Hippocampal formation (tissue), 2 donors: ENCODE measurements around the gene WDR36.

Experiments used
- DNase-seq, 2 donors: peaks; one replicate each; lab custom pipeline; 2025; lab: John Stamatoyannopoulos, UW

Gene WDR36

DNA sequence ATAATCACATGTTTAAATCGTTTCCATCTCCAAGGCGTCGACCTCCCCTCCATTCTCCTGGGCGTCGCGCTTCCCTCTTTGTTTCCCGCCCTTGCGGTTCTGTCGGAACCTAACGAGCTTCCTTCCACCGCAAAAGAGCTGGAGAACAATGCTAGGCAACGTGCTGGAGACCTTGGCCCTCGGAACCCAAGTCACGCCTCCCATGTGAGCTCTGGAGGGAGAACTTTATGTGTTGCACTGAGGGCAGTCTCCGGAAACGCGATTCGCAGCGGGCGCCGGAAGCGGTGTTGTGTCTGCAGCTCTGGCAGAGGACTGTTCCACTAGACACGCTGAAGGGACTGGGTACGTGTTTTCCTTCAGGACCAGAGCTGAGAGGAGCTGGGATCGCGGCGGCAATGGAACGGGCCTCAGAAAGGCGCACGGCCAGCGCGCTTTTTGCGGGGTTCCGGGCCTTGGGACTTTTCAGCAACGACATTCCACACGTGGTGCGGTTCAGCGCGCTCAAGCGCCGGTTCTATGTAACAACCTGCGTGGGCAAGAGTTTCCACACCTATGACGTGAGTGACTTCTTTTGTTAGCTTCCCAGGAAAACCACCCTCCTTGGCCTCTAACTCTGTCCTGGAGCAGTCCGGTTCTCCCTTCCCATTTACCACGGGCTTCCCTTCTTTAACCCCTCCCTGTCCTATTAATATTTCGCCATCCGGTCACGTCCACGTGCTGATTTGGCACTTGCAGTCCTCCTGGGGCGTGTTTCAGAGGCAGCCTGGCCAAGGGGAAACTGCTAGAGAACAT is at the start of gene WDR36:
Gene WDR36 (plus strand): TSS at position 287 of the 792 bp plus-strand sequence. CDS start 109 bp downstream, at position 396.
- peak; percentile 77 to 87 for DNase-seq

DNA sequence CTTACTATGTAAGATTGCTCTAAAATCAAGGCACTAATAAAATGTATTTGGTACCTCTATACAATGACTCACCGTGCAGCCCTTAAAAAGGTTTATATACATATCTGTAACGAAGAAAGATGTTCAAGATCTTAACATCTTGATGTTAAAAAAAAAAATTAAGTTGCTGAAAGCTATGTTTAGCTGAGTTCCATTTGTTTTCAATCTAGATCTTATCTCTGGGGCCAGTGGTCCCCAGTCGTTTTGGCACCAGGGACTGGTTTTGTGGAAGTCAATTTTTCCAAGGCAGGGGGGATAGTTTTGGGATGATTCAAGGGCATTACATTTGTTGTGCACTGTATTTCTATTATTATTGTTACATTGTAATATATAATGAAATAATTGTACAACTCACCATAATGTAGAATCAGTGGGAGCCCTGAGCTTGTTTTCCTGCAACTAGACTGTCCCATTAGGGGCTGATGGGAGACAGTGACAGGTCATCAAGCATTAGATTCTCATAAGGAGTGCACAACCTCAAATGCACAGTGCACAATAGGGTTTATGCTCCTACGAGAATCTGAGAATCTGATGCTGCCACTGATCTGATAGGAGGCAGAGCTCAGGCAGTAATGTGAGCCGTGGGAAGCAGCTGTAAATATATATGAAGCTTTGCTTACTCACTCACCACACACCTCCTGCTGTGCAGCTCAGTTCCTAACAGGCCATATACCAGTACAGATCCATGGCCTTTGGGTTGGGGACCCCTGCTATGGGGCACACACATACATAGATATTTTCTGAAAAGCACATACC is 48.2 kb upstream of the WDR36 start:
- no peak for DNase-seq

DNA sequence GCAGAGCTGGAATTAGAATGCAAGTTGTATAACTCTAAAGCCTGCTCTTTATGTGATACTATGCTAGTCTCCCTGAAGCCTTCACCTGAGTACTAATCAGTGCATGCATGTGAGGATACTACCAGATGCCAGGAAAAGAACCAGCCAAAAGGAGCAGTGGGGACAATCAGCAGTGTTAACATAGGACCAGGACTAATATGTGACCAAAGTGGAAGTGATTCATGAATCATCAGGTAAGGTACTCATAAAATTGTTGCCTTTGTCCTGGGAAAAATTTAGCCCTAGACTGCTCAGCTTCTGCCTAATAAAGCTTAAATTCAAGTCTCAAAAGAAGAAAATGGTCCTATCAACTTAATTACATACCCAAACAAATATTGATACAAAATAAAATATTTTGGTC is 34.1 kb upstream of the WDR36 start:
- no peak for DNase-seq

GRCh38 chr5:111060169-111060568 is 32.0 kb upstream of the WDR36 start:
- DNase-seq: no peak

DNA sequence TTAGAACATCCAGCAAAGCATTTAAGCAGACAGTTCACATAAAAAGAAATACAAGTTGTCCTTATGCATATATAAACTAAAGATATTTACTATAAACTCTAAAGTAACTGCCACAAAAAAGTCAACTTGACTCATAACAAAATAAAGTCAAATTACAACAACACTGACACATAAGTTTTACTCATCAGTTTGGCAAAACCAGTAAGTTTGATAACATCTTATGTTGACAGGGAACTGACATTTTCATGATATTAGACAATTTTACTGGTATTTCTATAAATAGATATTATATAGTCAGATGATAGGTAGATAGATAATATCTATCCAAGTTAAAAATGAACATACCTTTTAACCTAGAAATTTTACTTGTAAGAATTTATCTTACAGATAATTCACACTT is 30.5 kb upstream of the WDR36 start:
- no peak for DNase-seq

- no peak for DNase-seq
These were observed 28.3 kb upstream of the WDR36 start for GRCh38 chr5:111063709-111064322.

- DNase-seq: no peak
These were observed 25.7 kb upstream of the WDR36 start for GRCh38 chr5:111066261-111066938.

DNA sequence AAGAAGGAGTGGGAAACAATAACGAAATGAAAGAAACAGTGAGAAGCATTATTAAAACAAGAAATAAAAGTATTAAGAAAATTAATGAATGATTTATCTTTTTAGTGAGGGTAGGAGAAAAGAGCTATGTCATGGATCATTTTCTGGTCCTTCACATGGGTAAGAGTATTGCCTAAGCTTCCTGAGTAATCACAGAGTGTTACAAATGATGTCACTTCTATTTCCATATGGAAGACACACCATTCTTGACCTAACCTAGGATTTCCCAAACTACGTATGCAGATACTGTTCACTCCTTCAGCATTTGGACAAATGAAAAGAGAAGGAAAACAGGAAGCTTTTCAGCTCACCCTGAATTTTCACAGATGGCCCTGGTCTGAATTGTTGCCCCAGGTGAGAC is 23.9 kb upstream of the WDR36 start:
- DNase-seq: no peak

- DNase-seq: no peak
These were observed 22.3 kb upstream of the WDR36 start for GRCh38 chr5:111069839-111070238.

DNA sequence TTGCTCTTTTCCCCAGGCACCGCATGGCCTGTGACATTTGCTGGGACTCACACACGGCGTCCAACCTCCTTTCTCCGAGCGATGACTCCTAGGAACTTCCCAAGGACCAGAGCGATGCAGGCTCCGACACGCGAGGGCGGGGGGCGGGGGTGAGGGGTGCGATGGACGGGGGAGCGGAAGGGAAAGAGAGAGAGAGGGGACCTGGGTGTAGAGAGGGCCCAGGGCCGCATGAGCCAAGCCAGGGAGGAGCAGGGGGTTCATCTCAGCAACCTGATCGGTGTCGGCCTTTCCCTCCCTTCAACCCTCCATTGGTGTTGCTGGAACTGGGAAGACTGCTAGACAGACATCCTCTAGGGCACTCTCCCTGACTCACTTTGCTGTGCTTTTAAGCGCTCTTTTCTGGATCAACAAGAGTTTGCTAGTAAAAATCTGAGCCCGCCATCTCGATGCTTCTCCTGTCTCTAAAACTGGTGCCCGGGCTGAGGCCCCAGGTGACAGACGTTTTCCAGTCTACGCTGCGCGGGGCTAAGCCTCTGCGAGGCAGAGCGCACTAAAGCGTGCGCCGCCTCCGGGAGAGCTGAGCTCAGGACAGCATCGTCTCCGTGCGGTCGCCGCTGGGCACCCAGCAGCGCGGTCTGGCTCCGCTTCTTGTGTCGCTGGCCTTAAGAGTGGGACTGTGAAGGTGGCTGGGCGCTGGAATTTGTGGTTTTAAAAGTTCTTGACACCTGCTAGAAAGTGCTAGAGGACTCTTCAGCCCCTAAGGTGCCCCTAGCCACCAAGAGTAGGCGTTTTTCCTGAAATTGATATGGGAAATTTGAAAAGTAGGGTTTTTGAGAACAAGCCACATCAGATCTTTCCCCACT is 21.6 kb upstream of the WDR36 start:
- no peak for DNase-seq

DNA sequence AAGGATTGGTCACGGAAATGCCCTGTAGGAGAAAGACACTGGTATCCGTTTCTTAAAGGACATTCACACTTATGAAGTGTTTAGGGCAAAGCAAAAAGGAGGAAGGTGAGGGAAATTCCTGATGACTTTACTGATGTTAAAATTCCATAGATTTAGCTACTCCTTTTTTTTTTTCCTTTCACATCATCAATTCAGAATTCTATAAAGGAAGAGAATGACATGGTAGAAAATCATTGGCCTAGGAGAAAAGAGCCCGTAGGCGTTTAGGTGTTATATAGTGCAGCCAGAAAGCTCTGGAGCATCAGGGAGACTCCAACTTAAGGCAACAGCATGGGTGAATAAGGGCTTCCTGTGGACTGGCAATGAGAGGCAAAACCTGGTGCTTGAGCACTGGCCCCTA is 20.7 kb upstream of the WDR36 start, which contains the start of gene TSLP:
Gene TSLP (plus strand): TSS at position 301 of the 400 bp plus-strand sequence. CDS start 178 bp downstream, outside the sequence.
- no peak for DNase-seq

- no peak for DNase-seq
These were observed 19.0 kb upstream of the WDR36 start for GRCh38 chr5:111072949-111073682.

DNA sequence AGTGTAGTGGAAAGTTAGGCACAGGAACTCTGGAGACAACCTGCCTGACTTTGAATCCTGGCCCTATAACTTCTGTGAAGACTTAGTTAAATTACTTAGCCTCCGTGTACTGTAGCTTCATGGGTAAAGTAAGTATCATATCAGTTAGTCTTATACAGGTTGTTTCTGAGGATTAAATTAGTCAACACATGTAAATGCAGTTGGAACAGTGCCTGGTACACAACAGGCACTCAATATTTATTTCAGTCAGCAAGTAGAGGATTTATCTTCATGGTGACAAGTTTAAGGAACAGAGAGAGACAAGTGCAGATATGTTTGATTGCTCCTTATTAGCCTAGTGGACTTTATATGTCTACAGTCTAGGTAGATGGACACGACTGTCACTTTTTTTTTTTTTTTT is 17.9 kb upstream of the WDR36 start:
- DNase-seq: no peak

DNA sequence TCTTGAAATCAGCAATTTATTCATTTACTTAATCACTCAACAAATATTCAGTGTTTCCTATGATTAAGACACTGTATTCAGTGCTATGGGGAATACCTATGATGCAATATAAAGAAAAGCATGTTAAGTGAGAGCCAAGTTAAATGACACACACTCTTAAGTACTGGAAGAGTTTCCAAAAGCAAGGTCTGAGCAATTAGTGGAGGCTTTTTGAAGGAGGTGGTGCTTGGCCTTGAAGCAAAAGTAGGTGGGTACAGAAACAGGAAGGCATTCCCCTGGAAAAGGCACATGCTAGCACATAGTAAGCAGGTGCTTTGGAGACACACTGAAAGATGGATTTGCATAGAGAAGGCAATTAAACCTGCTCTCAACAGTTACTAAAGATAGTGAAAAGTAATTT is 16.6 kb upstream of the WDR36 start:
- no peak for DNase-seq

DNA sequence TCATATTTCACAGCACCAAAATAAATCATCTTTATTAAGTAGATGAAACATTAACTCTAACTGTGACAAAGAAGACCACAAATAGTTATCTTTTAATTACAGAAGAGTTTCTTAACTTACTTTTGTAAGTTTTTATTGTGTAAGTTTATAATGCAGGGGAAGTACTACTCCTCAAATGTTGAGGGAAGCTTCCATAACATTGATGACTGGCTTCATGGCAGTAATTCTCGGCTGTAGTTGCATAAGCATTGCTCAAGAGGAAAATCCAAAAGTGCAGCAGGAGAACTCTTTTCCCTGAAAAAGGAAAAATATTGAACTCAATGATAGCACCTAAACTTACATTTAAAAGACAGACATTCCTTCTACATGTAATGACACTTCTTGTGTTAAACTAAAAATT is 16.1 kb upstream of the WDR36 start:
- DNase-seq: no peak

- DNase-seq: no peak
These were observed 14.5 kb upstream of the WDR36 start for GRCh38 chr5:111077678-111078077.

DNA sequence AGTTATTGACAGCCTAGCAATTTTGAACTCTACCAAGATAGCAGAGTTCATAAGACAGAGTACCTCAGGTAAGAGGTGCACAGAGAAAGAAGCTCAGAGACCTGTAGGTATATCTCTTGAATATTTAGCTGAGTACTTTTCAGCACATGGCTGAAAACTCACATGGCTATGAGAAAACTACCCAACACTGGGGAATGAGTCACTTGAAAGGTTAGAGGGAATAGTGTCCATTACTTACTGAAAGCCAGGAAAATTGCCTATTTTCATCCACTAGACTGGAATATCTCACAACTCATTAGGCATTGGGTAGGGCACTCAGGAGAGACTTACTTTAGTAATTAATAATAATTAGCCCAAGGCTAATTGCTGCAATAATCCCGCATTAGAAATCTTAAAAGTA is 12.3 kb upstream of the WDR36 start:
- DNase-seq: no peak

GRCh38 chr5:111083323-111083722 is 8.8 kb upstream of the WDR36 start:
- no peak for DNase-seq

DNA sequence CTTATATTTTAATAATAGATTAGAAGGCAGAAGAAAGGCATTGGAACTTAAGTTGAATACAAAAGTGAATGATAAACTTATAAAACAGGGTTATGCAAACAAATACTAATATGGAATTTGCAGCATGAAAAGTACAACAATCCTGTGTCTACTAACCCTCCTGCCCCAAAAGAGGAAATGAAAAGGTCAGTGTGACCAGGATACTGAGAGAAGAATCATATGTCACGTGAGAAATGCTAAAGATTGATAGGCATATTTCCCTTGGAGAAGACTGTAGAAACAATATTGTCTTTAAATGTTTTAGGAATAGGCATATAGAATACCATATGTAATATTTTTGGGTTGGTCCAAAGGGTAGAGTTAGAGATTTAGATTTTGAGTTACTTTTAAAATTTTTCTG is 3.8 kb downstream of the WDR36 start:
- DNase-seq: no peak

DNA sequence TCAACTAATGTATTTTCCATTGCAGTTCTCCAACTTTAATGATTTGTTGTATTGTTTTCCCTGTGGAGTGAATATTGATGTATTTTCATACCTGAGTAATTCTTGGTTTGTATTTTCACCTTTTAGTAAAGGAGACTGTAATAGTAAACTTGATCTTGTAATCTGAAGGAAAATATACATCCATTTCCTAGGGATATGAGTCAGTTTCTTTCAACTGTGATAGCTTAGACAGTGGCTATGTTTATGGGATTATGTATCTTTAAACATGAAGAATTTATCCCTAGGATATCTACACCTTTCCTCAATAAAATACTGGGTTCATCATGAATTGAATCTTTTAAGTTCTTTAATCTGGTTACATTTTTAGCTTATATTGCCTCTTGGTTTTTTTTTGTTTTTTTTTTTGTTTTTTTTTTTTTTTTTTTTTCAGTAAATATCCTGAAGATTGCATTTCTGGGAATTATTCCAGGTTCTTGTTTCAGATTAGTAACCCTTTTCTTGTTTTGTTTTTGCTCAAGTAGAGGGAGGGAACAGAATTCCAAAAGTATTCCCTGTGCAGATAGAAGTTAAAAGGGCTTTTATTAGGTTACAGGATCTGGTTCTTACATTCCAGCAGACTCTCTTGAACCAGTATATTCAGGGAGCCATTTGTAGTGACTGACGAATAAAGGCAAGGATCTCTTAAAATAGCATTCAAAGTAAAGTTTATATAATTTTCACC is 7.1 kb downstream of the WDR36 start:
- no peak for DNase-seq
